ENCODE measurements around the gene MAML2. TPM values are rescaled to one million over a fixed set of nuclear protein-coding genes. Genes with fewer than 3 reads are reported as not detected.

MAML2 gene
- total and polyA plus RNA-seq, 9 of the 15 experiments (the other 6 are each of a cell fraction or from before 2014, with no cell fraction given), result 0.79 to 6.8 (median 4.8) TPM

GRCh38 chr11:96110302-96110701 lies 232.7 kb downstream of the MAML2 start:
- H4K20me1 ChIP-seq (replicated peaks; ENCODE audit: control insufficient read depth, insufficient read depth, low read length), result no peaks in the 10 kb centered on the region
- CTCF ChIA-PET (ENCODE audit: low intra/inter-chr PET ratio), result no interaction called here
- H3K4me1 ChIP-seq (replicated peaks in 1 of 2; ENCODE audit: control insufficient read depth in 2 of 2, insufficient read depth in 2 of 2, low read length in 2 of 2), result peaks cover 0 to 23% of the 10 kb centered on the region in 2 experiments; a peak in 2 of 5 replicates
- DNase-seq (ENCODE audit: extremely low read depth in 1 of 4, low spot score in 3 of 4), result no peak
- H3K27ac ChIP-seq (ENCODE audit: extremely low read depth, low read depth, low read length), result no peak overlapping the region
- no peak overlapping the region for H2AFZ ChIP-seq (ENCODE audit: low read depth, low read length)
- intact Hi-C loops (cut with micrococcal nuclease) (no loop called here), in situ Hi-C loops (cut with MboI) (no loop called here)
- WGBS (ENCODE audit: insufficient coverage, low coverage, missing lambda C conversion rate), result 47% methylated on average over 4 of the region's 4 CpGs
- FAIRE-seq, result no peak
- TF ChIP-seq FOXA3 (CRISPR knock-in tag; conservative IDR thresholded peaks at IDR 0.05 in 1 of 2, IDR thresholded peaks at IDR 0.05 in 1 of 2) (no peak), CTCF (IDR thresholded peaks at IDR 0.05 in 2 of 3, conservative IDR thresholded peaks at IDR 0.05 in 1 of 3; ENCODE audit: insufficient read depth in 2 of 3, low read depth in 1 of 3, low read length in 3 of 3) (peak in 1 of 3 experiments; percentile 27; a peak in 1 of 6 replicates), RAD21 (CRISPR knock-in tag; conservative IDR thresholded peaks at IDR 0.05 in 1 of 2, IDR thresholded peaks at IDR 0.05 in 1 of 2) (peak in 1 of 2 experiments; percentile 18; a peak in 1 of 4 replicates)
- BruUV-seq (replicated peaks), result no TSS peak
- H3K27me3 ChIP-seq (ENCODE audit: control insufficient read depth in 2 of 2, insufficient read depth in 2 of 2, low read length in 2 of 2), result no peaks in the 10 kb centered on the region
- POLR2A ChIA-PET, result no interaction called here
- H3K4me2 ChIP-seq (ENCODE audit: insufficient read depth, low read length), result no peak overlapping the region
- no peak overlapping the region for H3K9ac ChIP-seq (ENCODE audit: insufficient read depth in 1 of 2, low read depth in 2 of 2, low read length in 2 of 2)
- H3K4me3 ChIP-seq, result no peak overlapping the region
- H3K9me3 ChIP-seq (replicated peaks; ENCODE audit: control insufficient read depth, insufficient read depth, low read depth, low read length), result no peaks in the 10 kb centered on the region
- ATAC-seq, result no peak
- H3K79me2 ChIP-seq (ENCODE audit: control insufficient read depth, insufficient read depth, low read length), result no peaks in the 10 kb centered on the region
- H3K9me1 ChIP-seq (ENCODE audit: control insufficient read depth, insufficient read depth, low read length), result no peaks in the 10 kb centered on the region
- no peaks in the 10 kb centered on the region for H3K36me3 ChIP-seq (ENCODE audit: control insufficient read depth, insufficient read depth, low read length)

Data from K562 (cell line).